Endodermal cell (in vitro differentiated cells): ENCODE measurements around the gene ALCAM. TPM values are rescaled to one million over a fixed set of nuclear protein-coding genes. Genes with fewer than 3 reads are reported as not detected.

Source experiments
- DNase-seq: peaks from one replicate; pipeline ENCODE4 v3.0.0-alpha.2; 2017
- H3K27ac ChIP-seq: 2 replicates; pipeline ENCODE4 v1.5.1; 2013; ENCODE audit warnings: mild to moderate bottlenecking, low read depth, low read length, moderate library complexity
- H3K27me3 ChIP-seq: 2 replicates; pipeline ENCODE4 v1.6.1; 2013; ENCODE audit warnings: mild to moderate bottlenecking, low read length, moderate library complexity; ENCODE audit not compliant: insufficient read depth, control insufficient read depth, poor library complexity, severe bottlenecking
- H3K36me3 ChIP-seq: 2 replicates; pipeline ENCODE4 v1.7.0; 2013; ENCODE audit warnings: mild to moderate bottlenecking, low read length, moderate library complexity; ENCODE audit not compliant: control insufficient read depth, insufficient read depth
- H3K4me1 ChIP-seq: one replicate; pipeline ENCODE4 v1.7.0; 2013; ENCODE audit warnings: low read length; ENCODE audit not compliant: control insufficient read depth, insufficient read depth
- H3K4me3 ChIP-seq: 2 replicates; pipeline ENCODE4 v1.5.1; 2013; ENCODE audit warnings: mild to moderate bottlenecking, low read length, moderate library complexity
- H3K9ac ChIP-seq: 2 replicates; pipeline ENCODE4 v1.6.1; 2013; ENCODE audit warnings: mild to moderate bottlenecking, low read length, moderate library complexity; ENCODE audit not compliant: poor library complexity, severe bottlenecking; ENCODE audit errors: extremely low read depth
- H3K9me3 ChIP-seq: 2 replicates; pipeline ENCODE4 v1.6.1; 2013; ENCODE audit warnings: mild to moderate bottlenecking, low read length, moderate library complexity; ENCODE audit not compliant: control insufficient read depth
- H3K27ac Mint-ChIP-seq: 2 replicates; pipeline ENCODE4 v1.8.0; 2020; ENCODE audit warnings: mixed read lengths
- H3K27me3 Mint-ChIP-seq: 2 replicates; pipeline ENCODE4 v1.8.0; 2021; ENCODE audit warnings: mild to moderate bottlenecking, mixed read lengths; ENCODE audit not compliant: insufficient read depth
- H3K36me3 Mint-ChIP-seq: 2 replicates; pipeline ENCODE4 v1.8.0; 2020; ENCODE audit warnings: low read depth, mixed read lengths
- H3K4me1 Mint-ChIP-seq: 2 replicates; pipeline ENCODE4 v1.8.0; 2020; ENCODE audit warnings: mixed read lengths
- H3K4me3 Mint-ChIP-seq: 2 replicates; pipeline ENCODE4 v1.8.0; 2020; ENCODE audit warnings: mild to moderate bottlenecking, moderate library complexity, mixed read lengths
- H3K9me3 Mint-ChIP-seq: 2 replicates; pipeline ENCODE4 v1.8.0; 2020; ENCODE audit warnings: mild to moderate bottlenecking, mixed read lengths
- CTCF ChIP-seq: fragments of 200-600 bp; sonication (generic); conservative IDR thresholded peaks from 2 replicates; pipeline ENCODE4 v1.5.0; 2021; ENCODE audit warnings: antibody characterized with exemption, mild to moderate bottlenecking
- WGBS, 2 experiments: methylation state at CpG; one replicate each; pipeline versions ENCODE4 v1.1.5 to v1.1.7; 2013; ENCODE audit warnings: missing lambda C conversion rate in 2 of 2, mixed read lengths in 1 of 2; ENCODE audit not compliant: insufficient coverage in 1 of 2, insufficient read length in 1 of 2; 5-methylcytosine and 5-hydroxymethylcytosine counted together
- total RNA-seq, 2 donors: library from RNA; stranded (reverse); fragmentation: NEBNext Ultra II Directional in 1 of 2; extraction: Animal tissue kit (Norgen Biotek cat#: 25700) in 1 of 2; gene quantifications; 2 replicates in 1 of 2; 3 replicates in 1 of 2; pipeline ENCODE4 v1.2.1, GENCODE V29; 2021

ALCAM gene
- total RNA-seq, 2 donors from 2014 or later = 19.3 to 36.5 TPM

- no peak overlapping the region for H3K4me3 ChIP-seq
- no peak for DNase-seq
- WGBS, 2 experiments = 93% methylated on average over 4 of the region's 4 CpGs; no CpG with 5 or more reads in 1 of the 2 experiments
- H3K9me3 Mint-ChIP-seq = peaks cover 40% of the 10 kb centered on the region
- TF ChIP-seq CTCF = no peak
- no peaks in the 10 kb centered on the region for H3K27me3 Mint-ChIP-seq
- H3K9ac ChIP-seq = no peak overlapping the region
- no peaks in the 10 kb centered on the region for H3K27me3 ChIP-seq
- H3K4me3 Mint-ChIP-seq = no peak overlapping the region
- H3K36me3 ChIP-seq = no peaks in the 10 kb centered on the region
- no peaks in the 10 kb centered on the region for H3K4me1 ChIP-seq
- H3K27ac ChIP-seq = no peak overlapping the region
- peaks cover 22% of the 10 kb centered on the region for H3K36me3 Mint-ChIP-seq
- peaks cover 12% of the 10 kb centered on the region for H3K4me1 Mint-ChIP-seq
- peaks cover 40% of the 10 kb centered on the region for H3K9me3 ChIP-seq
- no peak overlapping the region for H3K27ac Mint-ChIP-seq
These were observed 123.3 kb downstream of the ALCAM start for GRCh38 chr3:105490045-105490444.

GRCh38 chr3:105493305-105493892 lies 126.7 kb downstream of the ALCAM start:
- Mint-ChIP-seq H3K36me3 (peaks cover 22% of the 10 kb centered on the region), H3K27me3 (no peaks in the 10 kb centered on the region), H3K4me3 (no peak overlapping the region), H3K4me1 (peaks cover 14% of the 10 kb centered on the region), H3K27ac (no peak overlapping the region), H3K9me3 (peaks cover 34% of the 10 kb centered on the region)
- Histone ChIP-seq H3K27me3 (no peaks in the 10 kb centered on the region), H3K9me3 (peaks cover 40% of the 10 kb centered on the region), H3K9ac (no peak overlapping the region), H3K27ac (no peak overlapping the region), H3K4me1 (no peaks in the 10 kb centered on the region), H3K4me3 (no peak overlapping the region), H3K36me3 (no peaks in the 10 kb centered on the region)
- 94 to 96% methylated on average over 3 of the region's 3 CpGs for WGBS, 2 experiments
- TF ChIP-seq CTCF = no peak
- no peak for DNase-seq

GRCh38 chr3:105495021-105495420 lies 128.3 kb downstream of the ALCAM start:
- no peak overlapping the region for H3K27ac Mint-ChIP-seq
- no peak overlapping the region for H3K4me3 Mint-ChIP-seq
- peaks cover 25% of the 10 kb centered on the region for H3K9me3 Mint-ChIP-seq
- Histone ChIP-seq H3K4me1 (peaks cover 5% of the 10 kb centered on the region), H3K4me3 (no peak overlapping the region), H3K9ac (no peak overlapping the region), H3K9me3 (peaks cover 28% of the 10 kb centered on the region), H3K27me3 (no peaks in the 10 kb centered on the region), H3K27ac (no peak overlapping the region), H3K36me3 (no peaks in the 10 kb centered on the region)
- TF ChIP-seq CTCF = no peak
- H3K4me1 Mint-ChIP-seq = peaks cover 21% of the 10 kb centered on the region
- no peak for DNase-seq
- H3K36me3 Mint-ChIP-seq = peaks cover 18% of the 10 kb centered on the region
- 92 to 94% methylated on average over 2 of the region's 2 CpGs for WGBS, 2 experiments
- H3K27me3 Mint-ChIP-seq = no peaks in the 10 kb centered on the region
